Neutrophil (primary cell): ENCODE data around the gene CTNS.

Source experiments
- H3K27ac ChIP-seq: fragments of 200-600 bp; sonication (generic); 2 replicates; pipeline ENCODE4 v1.5.1; 2016; ENCODE audit warnings: mild to moderate bottlenecking, moderate library complexity
- H3K27me3 ChIP-seq: fragments of 200-600 bp; sonication (generic); 2 replicates; pipeline ENCODE4 v1.6.0; 2016; ENCODE audit warnings: mild to moderate bottlenecking
- H3K36me3 ChIP-seq: fragments of 200-600 bp; sonication (generic); 2 replicates; pipeline ENCODE4 v1.5.1; 2017
- H3K4me1 ChIP-seq, 2 experiments: fragments of 200-600 bp in 1 of 2; sonication (generic) in 1 of 2; 1 replicate in 1 of 2; 2 replicates in 1 of 2; pipeline versions ENCODE4 v1.5.1 to v1.6.1; 2013 to 2016; ENCODE audit warnings: low read depth in 1 of 2, low read length in 1 of 2, mild to moderate bottlenecking in 1 of 2, moderate library complexity in 1 of 2; ENCODE audit not compliant: control insufficient read depth in 1 of 2, insufficient read depth in 1 of 2
- H3K4me3 ChIP-seq, 2 experiments: fragments of 200-600 bp in 1 of 2; sonication (generic) in 1 of 2; 1 replicate in 1 of 2; 2 replicates in 1 of 2; pipeline ENCODE4 v1.5.1; 2013 to 2016; ENCODE audit warnings: low read depth in 1 of 2, low read length in 1 of 2, mild to moderate bottlenecking in 1 of 2, moderate library complexity in 1 of 2
- H3K9me3 ChIP-seq: fragments of 200-600 bp; sonication (generic); 2 replicates; pipeline ENCODE4 v1.5.1; 2016
- CTCF ChIP-seq: fragments of 200-600 bp; sonication (generic); IDR thresholded peaks from 2 replicates; pipeline ENCODE4 v1.5.1; 2016; ENCODE audit warnings: antibody characterized with exemption

The CTNS gene

DNA sequence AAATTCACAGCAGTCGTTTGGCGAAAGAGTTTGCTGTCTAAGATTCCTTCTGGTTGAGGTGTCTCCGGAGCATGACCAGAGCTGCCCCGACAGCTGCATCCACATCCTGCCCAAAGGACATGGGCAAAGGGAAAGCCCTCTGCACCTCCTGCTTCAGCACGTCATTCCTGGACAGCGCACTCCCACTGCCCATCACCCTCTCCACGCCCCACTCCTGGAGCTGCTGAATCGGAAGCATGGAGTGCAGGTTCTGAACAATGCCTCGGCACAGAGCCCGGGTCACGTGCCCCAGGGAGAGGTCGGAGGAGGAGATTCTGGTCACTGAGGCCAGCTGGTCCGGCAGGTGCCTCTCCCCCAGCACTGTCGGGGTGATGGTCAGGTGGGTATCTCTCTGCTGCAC lies 26.0 kb upstream of the CTNS start:
- H3K27ac ChIP-seq, result no peak overlapping the region
- no peak for TF ChIP-seq CTCF
- no peaks in the 10 kb centered on the region for H3K4me1 ChIP-seq
- no peaks in the 10 kb centered on the region for H3K27me3 ChIP-seq
- H3K36me3 ChIP-seq, result peaks cover 67% of the 10 kb centered on the region
- H3K4me3 ChIP-seq, result no peak overlapping the region
- H3K9me3 ChIP-seq, result no peaks in the 10 kb centered on the region

- Histone ChIP-seq H3K36me3 (peaks cover 68% of the 10 kb centered on the region), H3K4me3 (no peak overlapping the region), H3K27ac (no peak overlapping the region), H3K27me3 (no peaks in the 10 kb centered on the region), H3K4me1 (no peaks in the 10 kb centered on the region), H3K9me3 (no peaks in the 10 kb centered on the region)
- TF ChIP-seq CTCF, result no peak
These were observed 23.4 kb upstream of the CTNS start for GRCh38 chr17:3613124-3613523.

- peaks cover 60% of the 10 kb centered on the region for H3K36me3 ChIP-seq
- no peak for TF ChIP-seq CTCF
These were observed 21.2 kb upstream of the CTNS start for GRCh38 chr17:3615160-3615870.

GRCh38 chr17:3621146-3621720 lies 15.3 kb upstream of the CTNS start:
- Histone ChIP-seq H3K4me3 (no peak overlapping the region), H3K27me3 (no peaks in the 10 kb centered on the region), H3K9me3 (no peaks in the 10 kb centered on the region), H3K4me1 (no peaks in the 10 kb centered on the region), H3K27ac (no peak overlapping the region), H3K36me3 (peaks cover 55% of the 10 kb centered on the region)
- TF ChIP-seq CTCF, result no peak

More at GRCh38 chr17:3615160-3615870, 21.2 kb upstream of the CTNS start:
- Histone ChIP-seq H3K27me3 (no peaks in the 10 kb centered on the region), H3K4me3 (no peak overlapping the region), H3K4me1 (no peaks in the 10 kb centered on the region), H3K9me3 (no peaks in the 10 kb centered on the region), H3K27ac (no peak overlapping the region)

GRCh38 chr17:3622977-3623594 lies 13.5 kb upstream of the CTNS start:
- no peak overlapping the region for H3K4me3 ChIP-seq
- no peak overlapping the region for H3K27ac ChIP-seq
- no peaks in the 10 kb centered on the region for H3K4me1 ChIP-seq
- no peak for TF ChIP-seq CTCF
- H3K36me3 ChIP-seq, result peaks cover 61% of the 10 kb centered on the region
- no peaks in the 10 kb centered on the region for H3K27me3 ChIP-seq
- H3K9me3 ChIP-seq, result no peaks in the 10 kb centered on the region
